ENCODE results near the gene SLC25A13. TPM values are rescaled to one million over a fixed set of nuclear protein-coding genes. Genes with fewer than 3 reads are reported as not detected.

SLC25A13 gene
- total RNA-seq, 2 donors from 2014 or later = 94.3 to 114 TPM

- WGBS, 2 experiments (ENCODE audit: insufficient coverage in 1 of 2, insufficient read length in 1 of 2) = 55 to 74% methylated on average over 5 of the region's 5 CpGs
- no peak for DNase-seq
- TF ChIP-seq, protein P1, sequence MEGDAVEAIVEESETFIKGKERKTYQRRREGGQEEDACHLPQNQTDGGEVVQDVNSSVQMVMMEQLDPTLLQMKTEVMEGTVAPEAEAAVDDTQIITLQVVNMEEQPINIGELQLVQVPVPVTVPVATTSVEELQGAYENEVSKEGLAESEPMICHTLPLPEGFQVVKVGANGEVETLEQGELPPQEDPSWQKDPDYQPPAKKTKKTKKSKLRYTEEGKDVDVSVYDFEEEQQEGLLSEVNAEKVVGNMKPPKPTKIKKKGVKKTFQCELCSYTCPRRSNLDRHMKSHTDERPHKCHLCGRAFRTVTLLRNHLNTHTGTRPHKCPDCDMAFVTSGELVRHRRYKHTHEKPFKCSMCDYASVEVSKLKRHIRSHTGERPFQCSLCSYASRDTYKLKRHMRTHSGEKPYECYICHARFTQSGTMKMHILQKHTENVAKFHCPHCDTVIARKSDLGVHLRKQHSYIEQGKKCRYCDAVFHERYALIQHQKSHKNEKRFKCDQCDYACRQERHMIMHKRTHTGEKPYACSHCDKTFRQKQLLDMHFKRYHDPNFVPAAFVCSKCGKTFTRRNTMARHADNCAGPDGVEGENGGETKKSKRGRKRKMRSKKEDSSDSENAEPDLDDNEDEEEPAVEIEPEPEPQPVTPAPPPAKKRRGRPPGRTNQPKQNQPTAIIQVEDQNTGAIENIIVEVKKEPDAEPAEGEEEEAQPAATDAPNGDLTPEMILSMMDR (conservative IDR thresholded peaks at IDR 0.05) = no peak
- no peaks in the 10 kb centered on the region for H3K27me3 ChIP-seq (ENCODE audit: control insufficient read depth, insufficient read depth, low read length, poor library complexity, severe bottlenecking)
- Mint-ChIP-seq H3K36me3 (ENCODE audit: low read depth) (peaks cover 38% of the 10 kb centered on the region), H3K9me3 (no peaks in the 10 kb centered on the region), H3K4me3 (no peak overlapping the region), H3K4me1 (peaks cover 22% of the 10 kb centered on the region), H3K27ac (no peak overlapping the region), H3K27me3 (ENCODE audit: insufficient read depth) (no peaks in the 10 kb centered on the region)
- no peak overlapping the region for H3K27ac ChIP-seq (ENCODE audit: low read depth, low read length)
- no peak overlapping the region for H3K4me3 ChIP-seq (ENCODE audit: low read length)
- H3K9me3 ChIP-seq (ENCODE audit: control insufficient read depth, low read length) = no peaks in the 10 kb centered on the region
- H3K36me3 ChIP-seq (ENCODE audit: control insufficient read depth, insufficient read depth, low read length) = peaks cover 59% of the 10 kb centered on the region
- H3K9ac ChIP-seq (ENCODE audit: extremely low read depth, low read length, poor library complexity, severe bottlenecking) = no peak overlapping the region
- peaks cover 13% of the 10 kb centered on the region for H3K4me1 ChIP-seq (ENCODE audit: control insufficient read depth, insufficient read depth, low read length)
Measured at GRCh38 chr7:96169439-96169838, 152.5 kb downstream of the SLC25A13 start.

- H3K27ac ChIP-seq (ENCODE audit: low read depth, low read length) = no peak overlapping the region
- no peak overlapping the region for H3K9ac ChIP-seq (ENCODE audit: extremely low read depth, low read length, poor library complexity, severe bottlenecking)
- H3K36me3 ChIP-seq (ENCODE audit: control insufficient read depth, insufficient read depth, low read length) = peaks cover 68% of the 10 kb centered on the region
- Mint-ChIP-seq H3K27ac (no peak overlapping the region), H3K4me1 (peaks cover 21% of the 10 kb centered on the region), H3K27me3 (ENCODE audit: insufficient read depth) (no peaks in the 10 kb centered on the region), H3K36me3 (ENCODE audit: low read depth) (peaks cover 47% of the 10 kb centered on the region), H3K9me3 (no peaks in the 10 kb centered on the region), H3K4me3 (no peak overlapping the region)
- peaks cover 13% of the 10 kb centered on the region for H3K4me1 ChIP-seq (ENCODE audit: control insufficient read depth, insufficient read depth, low read length)
- H3K27me3 ChIP-seq (ENCODE audit: control insufficient read depth, insufficient read depth, low read length, poor library complexity, severe bottlenecking) = no peaks in the 10 kb centered on the region
- H3K9me3 ChIP-seq (ENCODE audit: control insufficient read depth, low read length) = no peaks in the 10 kb centered on the region
- 97 to 100% methylated on average over 1 of the region's 1 CpG for WGBS, 2 experiments (ENCODE audit: insufficient coverage in 1 of 2, insufficient read length in 1 of 2)
- TF ChIP-seq, protein P1 (conservative IDR thresholded peaks at IDR 0.05) = no peak
- no peak overlapping the region for H3K4me3 ChIP-seq (ENCODE audit: low read length)
- no peak for DNase-seq
Measured at GRCh38 chr7:96167424-96167823, 154.5 kb downstream of the SLC25A13 start.

- no peaks in the 10 kb centered on the region for H3K9me3 ChIP-seq (ENCODE audit: control insufficient read depth, low read length)
- no peak for DNase-seq
- Mint-ChIP-seq H3K4me1 (no peaks in the 10 kb centered on the region), H3K9me3 (no peaks in the 10 kb centered on the region), H3K27ac (no peak overlapping the region), H3K27me3 (ENCODE audit: insufficient read depth) (no peaks in the 10 kb centered on the region), H3K4me3 (no peak overlapping the region), H3K36me3 (ENCODE audit: low read depth) (peaks cover 49% of the 10 kb centered on the region)
- H3K4me1 ChIP-seq (ENCODE audit: control insufficient read depth, insufficient read depth, low read length) = no peaks in the 10 kb centered on the region
- H3K9ac ChIP-seq (ENCODE audit: extremely low read depth, low read length, poor library complexity, severe bottlenecking) = no peak overlapping the region
- TF ChIP-seq, protein P1 (conservative IDR thresholded peaks at IDR 0.05) = no peak
- 92% methylated on average over 3 of the region's 3 CpGs; no CpG with 5 or more reads in 1 of the 2 experiments for WGBS, 2 experiments (ENCODE audit: insufficient coverage in 1 of 2, insufficient read length in 1 of 2)
- no peaks in the 10 kb centered on the region for H3K27me3 ChIP-seq (ENCODE audit: control insufficient read depth, insufficient read depth, low read length, poor library complexity, severe bottlenecking)
- H3K36me3 ChIP-seq (ENCODE audit: control insufficient read depth, insufficient read depth, low read length) = peaks cover 82% of the 10 kb centered on the region
- no peak overlapping the region for H3K27ac ChIP-seq (ENCODE audit: low read depth, low read length)
- no peak overlapping the region for H3K4me3 ChIP-seq (ENCODE audit: low read length)
Measured at GRCh38 chr7:96161897-96162296, 160.0 kb downstream of the SLC25A13 start.

Measured in endodermal cell (in vitro differentiated cells).